Measurements from ENCODE around the gene FMNL3.

Gene FMNL3

DNA sequence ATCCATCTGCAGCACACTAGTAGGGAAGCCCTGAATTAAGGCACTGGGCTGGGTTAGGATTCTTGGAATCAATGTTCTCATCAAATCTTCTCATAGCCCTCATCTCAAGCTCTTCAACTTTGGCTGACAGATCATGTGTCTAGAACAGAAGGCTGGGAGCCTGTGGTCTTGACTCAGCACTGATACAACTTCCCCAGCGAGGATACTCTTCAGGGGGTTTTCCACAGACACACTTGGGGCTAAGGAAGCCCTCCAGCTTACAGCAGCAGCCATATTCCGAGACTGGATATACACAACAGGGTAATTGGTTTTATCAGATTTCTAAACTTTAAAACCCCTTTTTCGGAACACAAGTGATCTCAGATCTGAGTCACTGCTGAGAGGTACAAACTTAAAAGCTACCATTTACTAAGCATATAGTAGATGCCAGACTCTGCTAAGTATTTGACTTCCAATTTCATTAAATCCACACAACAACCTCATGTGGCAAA, 3.5 kb downstream of the FMNL3 start:
- TF ChIP-seq CREB1 (IDR thresholded peaks at IDR 0.05; ENCODE audit: low read depth) (no peak), NFIC (IDR thresholded peaks at IDR 0.05) (no peak), FOXM1 (IDR thresholded peaks at IDR 0.05; ENCODE audit: borderline replicate concordance, low read depth) (no peak), YY1 (IDR thresholded peaks at IDR 0.05; ENCODE audit: low read depth) (no peak), ZBTB7A (IDR thresholded peaks at IDR 0.05; ENCODE audit: low read depth) (no peak), EP300 (IDR thresholded peaks at IDR 0.05; ENCODE audit: borderline replicate concordance) (no peak), RAD21 (IDR thresholded peaks at IDR 0.05; ENCODE audit: low read depth) (no peak), TCF12 (IDR thresholded peaks at IDR 0.05; ENCODE audit: low read depth) (no peak), TAF1 (IDR thresholded peaks at IDR 0.05; ENCODE audit: low read depth) (no peak), EGR1 (IDR thresholded peaks at IDR 0.05) (no peak), CEBPB (IDR thresholded peaks at IDR 0.05) (no peak), TEAD4 (IDR thresholded peaks at IDR 0.05) (no peak)
- TF ChIP-seq, protein P1, sequence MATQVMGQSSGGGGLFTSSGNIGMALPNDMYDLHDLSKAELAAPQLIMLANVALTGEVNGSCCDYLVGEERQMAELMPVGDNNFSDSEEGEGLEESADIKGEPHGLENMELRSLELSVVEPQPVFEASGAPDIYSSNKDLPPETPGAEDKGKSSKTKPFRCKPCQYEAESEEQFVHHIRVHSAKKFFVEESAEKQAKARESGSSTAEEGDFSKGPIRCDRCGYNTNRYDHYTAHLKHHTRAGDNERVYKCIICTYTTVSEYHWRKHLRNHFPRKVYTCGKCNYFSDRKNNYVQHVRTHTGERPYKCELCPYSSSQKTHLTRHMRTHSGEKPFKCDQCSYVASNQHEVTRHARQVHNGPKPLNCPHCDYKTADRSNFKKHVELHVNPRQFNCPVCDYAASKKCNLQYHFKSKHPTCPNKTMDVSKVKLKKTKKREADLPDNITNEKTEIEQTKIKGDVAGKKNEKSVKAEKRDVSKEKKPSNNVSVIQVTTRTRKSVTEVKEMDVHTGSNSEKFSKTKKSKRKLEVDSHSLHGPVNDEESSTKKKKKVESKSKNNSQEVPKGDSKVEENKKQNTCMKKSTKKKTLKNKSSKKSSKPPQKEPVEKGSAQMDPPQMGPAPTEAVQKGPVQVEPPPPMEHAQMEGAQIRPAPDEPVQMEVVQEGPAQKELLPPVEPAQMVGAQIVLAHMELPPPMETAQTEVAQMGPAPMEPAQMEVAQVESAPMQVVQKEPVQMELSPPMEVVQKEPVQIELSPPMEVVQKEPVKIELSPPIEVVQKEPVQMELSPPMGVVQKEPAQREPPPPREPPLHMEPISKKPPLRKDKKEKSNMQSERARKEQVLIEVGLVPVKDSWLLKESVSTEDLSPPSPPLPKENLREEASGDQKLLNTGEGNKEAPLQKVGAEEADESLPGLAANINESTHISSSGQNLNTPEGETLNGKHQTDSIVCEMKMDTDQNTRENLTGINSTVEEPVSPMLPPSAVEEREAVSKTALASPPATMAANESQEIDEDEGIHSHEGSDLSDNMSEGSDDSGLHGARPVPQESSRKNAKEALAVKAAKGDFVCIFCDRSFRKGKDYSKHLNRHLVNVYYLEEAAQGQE (IDR thresholded peaks at IDR 0.05; ENCODE audit: low read depth), result no peak
- TF ChIP-seq, protein P2, sequence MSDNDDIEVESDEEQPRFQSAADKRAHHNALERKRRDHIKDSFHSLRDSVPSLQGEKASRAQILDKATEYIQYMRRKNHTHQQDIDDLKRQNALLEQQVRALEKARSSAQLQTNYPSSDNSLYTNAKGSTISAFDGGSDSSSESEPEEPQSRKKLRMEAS (IDR thresholded peaks at IDR 0.05), result no peak
- TF ChIP-seq, protein P3, sequence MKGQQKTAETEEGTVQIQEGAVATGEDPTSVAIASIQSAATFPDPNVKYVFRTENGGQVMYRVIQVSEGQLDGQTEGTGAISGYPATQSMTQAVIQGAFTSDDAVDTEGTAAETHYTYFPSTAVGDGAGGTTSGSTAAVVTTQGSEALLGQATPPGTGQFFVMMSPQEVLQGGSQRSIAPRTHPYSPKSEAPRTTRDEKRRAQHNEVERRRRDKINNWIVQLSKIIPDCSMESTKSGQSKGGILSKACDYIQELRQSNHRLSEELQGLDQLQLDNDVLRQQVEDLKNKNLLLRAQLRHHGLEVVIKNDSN (IDR thresholded peaks at IDR 0.05), result no peak

DNA sequence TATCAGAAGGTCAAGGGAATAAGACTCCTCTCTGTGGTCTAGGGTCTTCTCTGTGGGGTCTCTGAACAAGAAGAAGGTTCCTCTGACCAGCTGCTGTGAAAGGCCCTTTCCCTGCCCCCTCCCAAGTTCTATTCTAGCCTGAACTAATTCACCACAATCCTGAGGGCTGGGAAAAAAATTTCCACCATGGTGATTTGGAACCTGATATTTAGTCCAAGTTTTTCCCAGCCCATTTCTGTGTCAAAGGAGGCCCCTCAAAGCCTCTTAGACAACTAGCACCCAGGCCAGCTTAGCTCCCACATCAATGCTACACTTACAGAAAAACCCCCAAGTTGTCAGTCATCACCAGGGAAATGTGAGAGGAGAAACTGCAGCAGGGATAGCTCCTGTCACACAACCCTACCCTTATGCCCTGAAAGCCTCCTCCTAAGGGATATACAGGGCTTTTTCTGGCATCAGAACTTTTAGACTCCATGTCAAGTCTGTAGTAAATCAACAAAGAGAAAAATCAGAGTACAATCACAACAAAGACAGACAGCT, 4.5 kb downstream of the FMNL3 start:
- TF ChIP-seq FOXM1 (IDR thresholded peaks at IDR 0.05; ENCODE audit: borderline replicate concordance, low read depth) (no peak), YY1 (IDR thresholded peaks at IDR 0.05; ENCODE audit: low read depth) (no peak), EGR1 (IDR thresholded peaks at IDR 0.05) (no peak)
- TF ChIP-seq, protein P2 (IDR thresholded peaks at IDR 0.05), result no peak

DNA sequence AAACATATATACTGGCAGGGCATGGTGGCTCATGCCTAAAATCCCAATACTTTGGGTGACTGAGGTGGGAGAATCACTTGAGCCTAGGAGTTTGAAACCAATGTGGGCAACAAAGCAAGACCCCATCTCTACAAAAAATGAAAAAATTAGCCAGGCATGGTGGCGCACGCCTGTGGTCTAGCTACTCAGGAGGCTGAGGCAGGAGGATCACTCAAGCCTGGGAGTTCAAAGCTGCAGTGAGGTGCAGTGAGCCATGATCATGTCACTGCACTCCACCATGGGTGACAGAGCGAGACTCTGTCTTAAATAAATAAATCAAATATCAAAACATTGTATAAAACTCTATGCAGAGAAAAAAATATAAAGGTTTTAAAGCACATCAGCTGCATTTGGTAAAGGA, 5.2 kb downstream of the FMNL3 start:
- TF ChIP-seq ZBTB7A (IDR thresholded peaks at IDR 0.05; ENCODE audit: low read depth) (no peak), CEBPB (IDR thresholded peaks at IDR 0.05) (no peak), EGR1 (IDR thresholded peaks at IDR 0.05) (no peak), TAF1 (IDR thresholded peaks at IDR 0.05; ENCODE audit: low read depth) (no peak), RAD21 (IDR thresholded peaks at IDR 0.05; ENCODE audit: low read depth) (no peak), FOXM1 (IDR thresholded peaks at IDR 0.05; ENCODE audit: borderline replicate concordance, low read depth) (no peak), EP300 (IDR thresholded peaks at IDR 0.05; ENCODE audit: borderline replicate concordance) (no peak), NFIC (IDR thresholded peaks at IDR 0.05) (no peak), TCF12 (IDR thresholded peaks at IDR 0.05; ENCODE audit: low read depth) (no peak), TEAD4 (IDR thresholded peaks at IDR 0.05) (no peak), CREB1 (IDR thresholded peaks at IDR 0.05; ENCODE audit: low read depth) (no peak), YY1 (IDR thresholded peaks at IDR 0.05; ENCODE audit: low read depth) (no peak)
- TF ChIP-seq, protein P1 (IDR thresholded peaks at IDR 0.05; ENCODE audit: low read depth), result no peak
- TF ChIP-seq, protein P2 (IDR thresholded peaks at IDR 0.05), result no peak
- TF ChIP-seq, protein P3 (IDR thresholded peaks at IDR 0.05), result no peak

DNA sequence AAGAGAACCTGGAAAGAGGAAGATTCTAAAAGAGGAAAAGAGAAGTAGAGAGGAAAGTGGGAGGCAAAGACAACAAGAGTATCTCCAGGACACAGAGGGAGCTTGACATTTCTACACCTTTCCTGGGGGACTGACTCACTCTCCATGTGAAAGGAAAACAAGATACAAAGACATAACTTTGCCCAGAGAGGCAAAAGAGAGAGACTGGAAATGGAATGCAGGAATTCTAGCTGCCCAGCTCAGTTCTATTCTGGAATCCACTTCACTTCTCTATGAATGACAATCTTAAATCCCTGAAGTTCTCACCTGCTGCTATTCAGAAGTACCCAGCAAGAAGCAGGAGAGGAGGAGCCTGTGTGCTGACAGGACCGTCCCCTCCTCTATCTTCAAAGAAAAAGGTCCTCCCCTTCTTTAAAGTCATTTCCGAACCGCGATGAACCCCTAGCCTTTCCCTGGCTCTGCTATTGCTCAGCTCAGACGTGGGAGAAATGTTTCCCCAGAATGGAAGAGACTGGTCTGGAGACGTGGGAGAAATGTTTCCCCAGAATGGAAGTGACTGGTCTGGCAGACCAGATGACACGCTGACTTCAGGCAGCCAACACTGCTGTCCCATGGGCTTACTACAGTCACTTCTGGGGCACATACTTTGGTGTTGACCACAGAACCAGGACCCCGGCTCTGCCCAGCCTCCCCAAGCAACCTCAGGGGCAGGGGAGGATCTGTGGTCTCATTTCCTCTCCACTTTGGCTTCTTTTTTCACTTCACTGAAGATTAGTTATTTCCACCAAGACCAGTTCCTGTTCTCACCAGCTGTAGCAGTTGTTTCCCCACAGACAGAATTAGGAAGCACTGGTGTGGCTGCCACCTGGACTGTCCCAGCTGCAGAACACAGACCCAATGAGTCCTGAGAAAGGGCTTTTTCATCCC, 8.3 kb downstream of the FMNL3 start:
- TF ChIP-seq TCF12 (IDR thresholded peaks at IDR 0.05; ENCODE audit: low read depth) (peak; percentile 24; the same call in 1 of the 2 replicates), FOXM1 (IDR thresholded peaks at IDR 0.05; ENCODE audit: borderline replicate concordance, low read depth) (no peak)

DNA sequence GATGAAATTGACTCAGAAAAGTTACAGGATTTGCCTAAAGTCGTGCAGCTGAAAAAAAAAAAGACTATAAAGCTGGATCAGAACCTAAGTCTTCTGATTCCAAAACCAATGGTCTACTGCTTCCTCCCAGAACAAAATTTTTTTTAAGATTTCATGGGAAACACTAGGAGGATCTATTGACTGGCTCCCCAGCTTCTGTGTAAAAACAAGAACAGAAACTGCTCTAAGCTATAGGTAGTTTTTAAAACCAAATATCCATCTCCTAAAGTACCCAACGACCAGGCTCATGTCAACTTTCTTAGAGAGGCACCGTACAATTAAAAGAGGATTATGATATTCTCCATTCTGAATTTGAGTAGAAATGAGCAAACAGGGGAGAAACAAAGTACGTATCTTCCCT, 9.4 kb downstream of the FMNL3 start:
- TF ChIP-seq NFIC (IDR thresholded peaks at IDR 0.05), result no peak
- TF ChIP-seq, protein P1 (IDR thresholded peaks at IDR 0.05; ENCODE audit: low read depth), result no peak
- no peak for TF ChIP-seq EGR1 (IDR thresholded peaks at IDR 0.05)
- no peak for TF ChIP-seq EP300 (IDR thresholded peaks at IDR 0.05; ENCODE audit: borderline replicate concordance)
- no peak for TF ChIP-seq TCF12 (IDR thresholded peaks at IDR 0.05; ENCODE audit: low read depth)
- no peak for TF ChIP-seq CREB1 (IDR thresholded peaks at IDR 0.05; ENCODE audit: low read depth)
- TF ChIP-seq YY1 (IDR thresholded peaks at IDR 0.05; ENCODE audit: low read depth), result no peak
- no peak for TF ChIP-seq TEAD4 (IDR thresholded peaks at IDR 0.05)
- TF ChIP-seq RAD21 (IDR thresholded peaks at IDR 0.05; ENCODE audit: low read depth), result no peak
- TF ChIP-seq, protein P3 (IDR thresholded peaks at IDR 0.05), result no peak
- TF ChIP-seq, protein P2 (IDR thresholded peaks at IDR 0.05), result no peak
- TF ChIP-seq FOXM1 (IDR thresholded peaks at IDR 0.05; ENCODE audit: borderline replicate concordance, low read depth), result no peak
- no peak for TF ChIP-seq CEBPB (IDR thresholded peaks at IDR 0.05)
- no peak for TF ChIP-seq ZBTB7A (IDR thresholded peaks at IDR 0.05; ENCODE audit: low read depth)
- TF ChIP-seq TAF1 (IDR thresholded peaks at IDR 0.05; ENCODE audit: low read depth), result no peak

Data from Ishikawa (cell line).